ENCODE data around the gene EIF2A.
"Not testable (repeated sequence)": the region's sequence is repeated elsewhere in the genome, so short reads cannot be mapped to it uniquely, and the experiment has no call there.

Gene EIF2A

GRCh38 chr3:150612494-150612893 is 65.9 kb downstream of the EIF2A start:
- DNase-seq = no peak
- no peak overlapping the region for H3K27ac Mint-ChIP-seq
- no peaks in the 10 kb centered on the region for H3K27me3 Mint-ChIP-seq (ENCODE audit: low read depth, poor library complexity)
- H3K4me1 Mint-ChIP-seq = peaks cover 6% of the 10 kb centered on the region
- H3K9me3 Mint-ChIP-seq = peaks cover 40% of the 10 kb centered on the region
- no peak overlapping the region for H3K4me3 Mint-ChIP-seq
- H3K36me3 Mint-ChIP-seq (ENCODE audit: low read depth) = peaks cover 85% of the 10 kb centered on the region
- TF ChIP-seq CTCF (IDR thresholded peaks at IDR 0.05) = no peak

GRCh38 chr3:150613034-150613433 is 66.4 kb downstream of the EIF2A start:
- TF ChIP-seq CTCF (IDR thresholded peaks at IDR 0.05) = no peak
- no peak overlapping the region for H3K4me3 Mint-ChIP-seq
- H3K9me3 Mint-ChIP-seq = peaks cover 44% of the 10 kb centered on the region
- no peak overlapping the region for H3K27ac Mint-ChIP-seq
- peaks cover under 1% of the 10 kb centered on the region for H3K4me1 Mint-ChIP-seq
- no peak for DNase-seq
- H3K27me3 Mint-ChIP-seq (ENCODE audit: low read depth, poor library complexity) = no peaks in the 10 kb centered on the region
- H3K36me3 Mint-ChIP-seq (ENCODE audit: low read depth) = peaks cover 85% of the 10 kb centered on the region

GRCh38 chr3:150613709-150614480 is 67.3 kb downstream of the EIF2A start:
- no peak for TF ChIP-seq CTCF (IDR thresholded peaks at IDR 0.05)
- Mint-ChIP-seq H3K4me1 (no peaks in the 10 kb centered on the region), H3K27ac (no peak overlapping the region), H3K27me3 (ENCODE audit: low read depth, poor library complexity) (no peaks in the 10 kb centered on the region), H3K36me3 (ENCODE audit: low read depth) (peaks cover 85% of the 10 kb centered on the region), H3K4me3 (no peak overlapping the region), H3K9me3 (peaks cover 47% of the 10 kb centered on the region)
- DNase-seq = no peak

- H3K4me1 Mint-ChIP-seq = peaks cover 17% of the 10 kb centered on the region
- H3K36me3 Mint-ChIP-seq (ENCODE audit: low read depth) = peaks cover 39% of the 10 kb centered on the region
- DNase-seq = no peak
- H3K9me3 Mint-ChIP-seq = peaks cover 19% of the 10 kb centered on the region
- no peaks in the 10 kb centered on the region for H3K27me3 Mint-ChIP-seq (ENCODE audit: low read depth, poor library complexity)
- no peak overlapping the region for H3K27ac Mint-ChIP-seq
- H3K4me3 Mint-ChIP-seq = no peak overlapping the region
- no peak for TF ChIP-seq CTCF (IDR thresholded peaks at IDR 0.05)
Measured at GRCh38 chr3:150620002-150620689, 73.6 kb downstream of the EIF2A start.

- Mint-ChIP-seq H3K4me1 (peaks cover 23% of the 10 kb centered on the region), H3K36me3 (ENCODE audit: low read depth) (peaks cover 45% of the 10 kb centered on the region)
- H3K27ac Mint-ChIP-seq; H3K9me3 Mint-ChIP-seq; H3K27me3 Mint-ChIP-seq (ENCODE audit: low read depth, poor library complexity); DNase-seq; H3K4me3 Mint-ChIP-seq: not testable (repeated sequence)
Measured at GRCh38 chr3:150622955-150623354, 76.4 kb downstream of the EIF2A start.

GRCh38 chr3:150623945-150624344 is 77.4 kb downstream of the EIF2A start:
- TF ChIP-seq CTCF (IDR thresholded peaks at IDR 0.05) = no peak
- Mint-ChIP-seq H3K4me1 (peaks cover 23% of the 10 kb centered on the region), H3K27me3 (ENCODE audit: low read depth, poor library complexity) (no peaks in the 10 kb centered on the region), H3K9me3 (no peaks in the 10 kb centered on the region), H3K4me3 (no peak overlapping the region), H3K36me3 (ENCODE audit: low read depth) (peaks cover 39% of the 10 kb centered on the region), H3K27ac (no peak overlapping the region)
- no peak for DNase-seq

Data from nephron progenitor cell (in vitro differentiated cells).